GM13977 (cell line): ENCODE measurements around the gene TEAD1.

Experiments
- DNase-seq: peaks from one replicate; pipeline ENCODE4 v3.0.0; 2012; ENCODE audit warnings: low spot score
- in situ Hi-C: fragments of 300-500 bp; cut with MboI; formaldehyde crosslinking; loops from one replicate; pipeline ENCODE4 v1.12.0; 2022; ENCODE audit warnings: low sequenced_read_pairs, low pct_unique_long_range_greater_than_20kb, mixed read lengths, inconsistent platforms; ENCODE audit not compliant: unreplicated experiment
- TF ChIP-seq, protein P1 (sequence below): IDR thresholded peaks from 2 replicates; pipeline ENCODE4 v1.5.1; 2012; ENCODE audit warnings: mild to moderate bottlenecking, control low read depth; ENCODE audit not compliant: insufficient read depth; ENCODE audit errors: extremely low read depth, missing control alignments

The TEAD1 gene

DNA sequence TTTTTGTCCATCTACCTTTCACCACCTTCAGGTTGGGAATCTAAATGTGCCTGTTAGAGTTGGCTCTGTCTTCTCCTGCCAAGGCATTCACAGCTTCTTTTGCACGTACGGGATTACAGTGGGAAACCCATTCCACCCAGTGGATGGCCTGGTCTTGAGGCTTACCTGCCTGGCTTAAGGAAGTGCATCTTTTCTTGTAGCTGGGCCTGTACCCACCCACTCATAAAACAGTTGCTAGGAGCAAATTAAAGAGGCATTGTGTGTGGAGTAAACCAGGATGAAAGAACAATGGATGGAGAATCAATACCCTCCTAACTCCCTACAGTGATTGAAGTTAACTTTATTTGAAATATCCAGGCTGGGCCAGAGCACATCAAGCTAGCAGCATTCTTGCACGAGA, 71.6 kb downstream of the TEAD1 start:
- TF ChIP-seq, protein P1, sequence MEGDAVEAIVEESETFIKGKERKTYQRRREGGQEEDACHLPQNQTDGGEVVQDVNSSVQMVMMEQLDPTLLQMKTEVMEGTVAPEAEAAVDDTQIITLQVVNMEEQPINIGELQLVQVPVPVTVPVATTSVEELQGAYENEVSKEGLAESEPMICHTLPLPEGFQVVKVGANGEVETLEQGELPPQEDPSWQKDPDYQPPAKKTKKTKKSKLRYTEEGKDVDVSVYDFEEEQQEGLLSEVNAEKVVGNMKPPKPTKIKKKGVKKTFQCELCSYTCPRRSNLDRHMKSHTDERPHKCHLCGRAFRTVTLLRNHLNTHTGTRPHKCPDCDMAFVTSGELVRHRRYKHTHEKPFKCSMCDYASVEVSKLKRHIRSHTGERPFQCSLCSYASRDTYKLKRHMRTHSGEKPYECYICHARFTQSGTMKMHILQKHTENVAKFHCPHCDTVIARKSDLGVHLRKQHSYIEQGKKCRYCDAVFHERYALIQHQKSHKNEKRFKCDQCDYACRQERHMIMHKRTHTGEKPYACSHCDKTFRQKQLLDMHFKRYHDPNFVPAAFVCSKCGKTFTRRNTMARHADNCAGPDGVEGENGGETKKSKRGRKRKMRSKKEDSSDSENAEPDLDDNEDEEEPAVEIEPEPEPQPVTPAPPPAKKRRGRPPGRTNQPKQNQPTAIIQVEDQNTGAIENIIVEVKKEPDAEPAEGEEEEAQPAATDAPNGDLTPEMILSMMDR = no peak
- DNase-seq = no peak
- in situ Hi-C loops = no loop called here

DNA sequence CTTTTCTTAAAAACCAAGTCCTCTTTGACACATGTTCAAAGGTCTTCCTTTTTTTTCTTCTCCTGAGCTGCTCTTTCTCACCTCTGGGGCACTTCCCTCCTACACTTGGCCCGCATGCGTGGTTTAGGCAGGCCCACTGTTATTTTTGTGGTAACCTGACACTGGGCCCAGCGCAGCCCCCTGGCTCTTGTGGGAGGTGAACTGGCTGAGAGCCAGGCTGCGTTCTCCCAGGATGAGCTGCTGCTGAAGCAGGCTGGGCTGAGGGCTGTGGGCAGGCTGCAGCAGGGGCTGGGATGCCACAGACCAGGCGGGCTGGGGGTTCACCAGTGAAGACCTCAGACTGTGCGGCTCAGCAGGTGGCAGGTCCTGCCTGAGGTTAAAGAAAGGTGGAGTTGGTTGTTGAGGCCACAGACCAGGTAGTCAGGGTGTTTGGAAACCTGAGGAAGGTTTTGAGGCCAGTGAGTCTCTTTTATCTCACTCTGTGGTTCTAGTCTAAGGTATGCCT, 72.4 kb downstream of the TEAD1 start:
- DNase-seq = no peak
- in situ Hi-C loops = no loop called here
- TF ChIP-seq, protein P1 = no peak

DNA sequence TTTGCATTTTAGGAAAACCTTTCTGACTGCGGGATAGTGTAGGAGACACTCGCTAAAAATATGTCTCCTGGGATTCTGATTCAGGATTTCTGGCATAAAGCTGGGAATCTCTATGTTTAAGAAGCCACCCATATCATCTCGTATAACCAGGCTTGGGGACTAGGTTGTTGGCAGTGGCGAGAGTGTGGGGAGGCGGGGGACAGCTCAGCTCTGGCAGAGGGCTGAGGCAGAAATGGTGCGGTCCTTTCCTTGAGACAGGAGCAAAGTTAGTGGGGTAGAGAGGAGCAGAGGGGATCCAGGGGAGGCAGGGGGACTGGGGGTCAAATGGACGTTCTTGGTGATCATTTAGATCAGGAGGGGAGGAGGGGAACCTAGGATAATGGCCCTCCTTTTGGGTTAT, 74.3 kb downstream of the TEAD1 start:
- in situ Hi-C loops = no loop called here
- TF ChIP-seq, protein P1 = no peak
- DNase-seq = no peak

DNA sequence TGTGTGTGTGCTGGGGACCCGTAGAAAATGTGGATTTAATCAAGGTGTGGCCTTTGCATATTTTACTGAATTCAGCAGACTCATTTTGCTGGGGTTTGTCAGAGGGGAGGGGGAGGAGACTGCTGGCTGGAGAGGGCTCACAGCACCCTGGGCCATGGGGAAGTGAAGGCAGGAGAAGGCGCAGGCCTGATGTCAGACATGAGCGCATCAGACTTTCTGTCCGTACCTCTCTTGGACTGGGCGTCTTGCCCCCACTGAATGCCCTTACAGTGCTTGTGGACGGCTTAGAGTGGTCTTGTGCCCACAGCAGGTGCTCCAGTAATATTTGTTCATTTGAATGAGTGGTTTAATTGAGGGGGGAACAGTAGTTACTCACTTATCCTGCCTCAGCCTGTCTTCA, 75.2 kb downstream of the TEAD1 start:
- in situ Hi-C loops = no loop called here
- TF ChIP-seq, protein P1 = no peak
- no peak for DNase-seq

DNA sequence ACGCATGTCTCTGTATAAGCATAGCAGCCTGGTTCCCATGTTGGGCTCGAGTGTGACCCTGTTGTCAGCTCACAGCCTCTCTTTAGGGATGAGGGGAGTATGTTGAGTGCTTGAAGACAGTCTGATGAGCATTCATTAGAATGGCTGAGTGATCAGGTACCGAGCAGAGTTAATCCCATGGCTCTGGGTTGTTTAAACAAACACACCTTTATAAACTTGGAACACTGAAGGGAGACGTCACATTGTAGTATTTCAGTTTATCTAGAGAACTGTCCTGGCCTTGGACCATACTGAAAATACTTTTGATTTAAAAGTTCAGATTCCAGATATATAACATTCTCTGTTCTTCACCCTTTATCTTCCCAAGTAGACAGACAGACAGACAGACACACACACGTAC, 76.0 kb downstream of the TEAD1 start:
- TF ChIP-seq, protein P1 = no peak
- in situ Hi-C loops = no loop called here
- no peak for DNase-seq

DNA sequence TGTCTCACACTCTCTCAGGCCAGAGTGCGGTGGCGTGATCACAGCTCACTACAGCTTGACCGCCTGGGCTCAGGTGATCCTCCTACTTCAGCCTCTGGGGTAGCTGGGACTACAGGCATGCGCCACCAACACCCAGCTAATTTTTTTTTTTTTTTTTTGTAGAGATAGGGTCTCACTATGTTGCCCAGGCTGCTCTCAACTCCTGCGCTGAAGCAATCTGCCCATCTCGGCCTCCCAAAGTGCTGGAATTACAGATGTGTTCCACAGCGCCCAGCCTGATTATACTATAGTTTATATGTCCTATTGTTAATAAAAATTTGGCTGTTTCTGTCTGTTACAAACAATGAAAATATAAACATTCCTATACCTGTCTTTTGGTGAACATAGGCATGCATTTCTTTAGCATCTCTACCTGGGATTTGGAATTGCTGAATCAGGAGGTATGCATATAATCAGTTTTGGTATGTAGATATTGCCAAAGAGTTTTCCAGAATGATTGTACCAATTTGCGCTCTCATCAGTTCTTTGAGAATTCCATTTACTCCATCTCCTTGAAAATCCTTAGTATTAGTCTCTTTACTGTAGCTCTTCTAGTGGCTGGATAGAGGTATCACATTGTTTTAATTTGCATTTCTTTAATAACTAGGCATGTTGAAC, 78.8 kb downstream of the TEAD1 start:
- TF ChIP-seq, protein P1 = no peak
- no peak for DNase-seq
- in situ Hi-C loops = no loop called here
